Measurements from ENCODE around the gene ARHGAP44. TPM values are rescaled to one million over a fixed set of nuclear protein-coding genes. Genes with fewer than 3 reads are reported as not detected.

ARHGAP44 gene
- total and polyA plus RNA-seq, 2 of the 4 experiments (the other 2 are of a cell fraction): 0.54 to 1.0 TPM

- DNase-seq: no peak
- intact Hi-C loops (cut with micrococcal nuclease) (no loop called here), in situ Hi-C loops (cut with MboI; ENCODE audit: low sequenced_read_pairs) (no loop called here), dilution Hi-C loops (cut with HindIII; ENCODE audit: low sequenced_read_pairs, unreplicated experiment) (no loop called here)
- no peak overlapping the region for H2BK120ac ChIP-seq (ENCODE audit: low read depth, low read length)
- ChIA-PET CTCF (no interaction called here), POLR2A (ENCODE audit: unreplicated experiment) (no interaction called here)
- no peak overlapping the region for H2AK9ac ChIP-seq (replicated peaks; ENCODE audit: low read depth, low read length, poor library complexity)
- H3K27ac ChIP-seq (ENCODE audit: insufficient read depth, low read length): no peak overlapping the region
- no peaks in the 10 kb centered on the region for H3K9me1 ChIP-seq (ENCODE audit: insufficient read depth, low read length)
- H4K20me1 ChIP-seq (ENCODE audit: insufficient read depth, low read length): no peaks in the 10 kb centered on the region
- no peak overlapping the region for H2BK5ac ChIP-seq (ENCODE audit: low read depth, low read length, poor library complexity, severe bottlenecking)
- H3K4me2 ChIP-seq (ENCODE audit: low read depth, low read length): no peak overlapping the region
- H3K9ac ChIP-seq (ENCODE audit: low read depth, low read length): no peak overlapping the region
- no peaks in the 10 kb centered on the region for H3K9me3 ChIP-seq (ENCODE audit: control insufficient read depth, insufficient read depth, low read length)
- TF ChIP-seq NFE2L2 (IDR thresholded peaks at IDR 0.05; ENCODE audit: low read depth, low read length) (no peak), FOS (IDR thresholded peaks at IDR 0.05; ENCODE audit: low read depth, low read length) (no peak), MAZ (IDR thresholded peaks at IDR 0.05; ENCODE audit: borderline replicate concordance, low read depth, low read length) (no peak), BHLHE40 (IDR thresholded peaks at IDR 0.05; ENCODE audit: low read depth, low read length) (no peak), POLR2A (IDR thresholded peaks at IDR 0.05; ENCODE audit: low read depth, low read length) (no peak), RCOR1 (IDR thresholded peaks at IDR 0.05; ENCODE audit: insufficient replicate concordance, low read length) (no peak), ELK1 (IDR thresholded peaks at IDR 0.05; ENCODE audit: borderline replicate concordance, low read depth, low read length) (no peak), MAFK (IDR thresholded peaks at IDR 0.05; ENCODE audit: low read depth, low read length) (no peak), CHD1 (IDR thresholded peaks at IDR 0.05; ENCODE audit: low read depth, low read length) (no peak), MXI1 (IDR thresholded peaks at IDR 0.05; ENCODE audit: borderline replicate concordance, low read depth, low read length) (no peak), CEBPB (IDR thresholded peaks at IDR 0.05; ENCODE audit: low read depth, low read length) (no peak), CTCF (conservative IDR thresholded peaks at IDR 0.05; ENCODE audit: low read depth, low read length) (no peak)
- TF ChIP-seq, protein P1, sequence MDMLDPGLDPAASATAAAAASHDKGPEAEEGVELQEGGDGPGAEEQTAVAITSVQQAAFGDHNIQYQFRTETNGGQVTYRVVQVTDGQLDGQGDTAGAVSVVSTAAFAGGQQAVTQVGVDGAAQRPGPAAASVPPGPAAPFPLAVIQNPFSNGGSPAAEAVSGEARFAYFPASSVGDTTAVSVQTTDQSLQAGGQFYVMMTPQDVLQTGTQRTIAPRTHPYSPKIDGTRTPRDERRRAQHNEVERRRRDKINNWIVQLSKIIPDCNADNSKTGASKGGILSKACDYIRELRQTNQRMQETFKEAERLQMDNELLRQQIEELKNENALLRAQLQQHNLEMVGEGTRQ (IDR thresholded peaks at IDR 0.05; ENCODE audit: low read depth, low read length): no peak
- H3K4me3 ChIP-seq (ENCODE audit: insufficient read depth, low read depth, low read length): no peak overlapping the region
- no CpG with 5 or more reads among the region's 3 CpGs for WGBS, 2 experiments (ENCODE audit: extremely low coverage in 2 of 2, insufficient read length in 1 of 2)
- no peak for ATAC-seq (ENCODE audit: low read depth)
- no peaks in the 10 kb centered on the region for H3K27me3 ChIP-seq (ENCODE audit: control insufficient read depth, insufficient read depth, low read length)
- H3K4ac ChIP-seq (ENCODE audit: low read depth, low read length): no peak overlapping the region
- no peak overlapping the region for H3K23ac ChIP-seq (ENCODE audit: low read depth, low read length)
- H3K18ac ChIP-seq (ENCODE audit: low read depth, low read length): no peak overlapping the region
- H4K91ac ChIP-seq (ENCODE audit: insufficient read depth, low read depth, low read length): no peak overlapping the region
- H3K14ac ChIP-seq (replicated peaks; ENCODE audit: low read depth, low read length): no peak overlapping the region
- no peak overlapping the region for H2BK20ac ChIP-seq (ENCODE audit: low read depth, low read length)
- H3K79me1 ChIP-seq (ENCODE audit: low read depth in 1 of 2, low read length in 2 of 2): no peaks in the 10 kb centered on the region
- no peak overlapping the region for H2AFZ ChIP-seq (replicated peaks; ENCODE audit: low read length, poor library complexity)
- H4K5ac ChIP-seq (ENCODE audit: low read depth, low read length): no peak overlapping the region
- H2AK5ac ChIP-seq (ENCODE audit: low read depth, low read length): no peak overlapping the region
- no peak overlapping the region for H4K8ac ChIP-seq (ENCODE audit: low read depth in 2 of 2, low read length in 2 of 2)
- H3K36me3 ChIP-seq (ENCODE audit: control insufficient read depth, insufficient read depth, low read length): no peaks in the 10 kb centered on the region
- H3K56ac ChIP-seq (ENCODE audit: extremely low read depth, insufficient read depth, low read length): no peak overlapping the region
- no peaks in the 10 kb centered on the region for H3K4me1 ChIP-seq (ENCODE audit: control insufficient read depth, insufficient read depth, low read length)
- BruUV-seq (replicated peaks): no TSS peak
- no peak overlapping the region for H2BK15ac ChIP-seq (ENCODE audit: low read depth, low read length)
Measured at GRCh38 chr17:12856416-12856815, 67.1 kb downstream of the ARHGAP44 start.

Measured in IMR-90 (cell line).